HepG2 (cell line): ENCODE measurements around the gene EEF1AKMT4. TPM values are rescaled to one million over a fixed set of nuclear protein-coding genes. Genes with fewer than 3 reads are reported as not detected.

Experiments
- CREM ChIP-seq, 2 experiments: sonication (generic) in 1 of 2; formaldehyde crosslinking in 1 of 2; IDR thresholded peaks; 2 replicates each; pipeline versions ENCODE4 v1.4.0 to v1.6.1; 2016 to 2020; ENCODE audit warnings: antibody characterized with exemption in 1 of 2, mild to moderate bottlenecking in 1 of 2, missing genetic modification reagents in 1 of 2
- HES4 ChIP-seq: sonication (generic); formaldehyde crosslinking; IDR thresholded peaks from 2 replicates; pipeline ENCODE4 v1.9.0; 2021; ENCODE audit warnings: mild to moderate bottlenecking, missing genetic modification reagents, borderline replicate concordance
- KAT8 ChIP-seq: IDR thresholded peaks from 2 replicates; pipeline ENCODE4 v1.6.1; 2016; ENCODE audit warnings: missing genetic modification reagents, missing compliant biosample characterization
- MED1 ChIP-seq: sonication (generic); formaldehyde crosslinking; IDR thresholded peaks from 2 replicates; pipeline ENCODE4 v1.4.0; 2020; ENCODE audit warnings: missing genetic modification reagents
- NKX3-1 ChIP-seq: sonication (generic); formaldehyde crosslinking; IDR thresholded peaks from 2 replicates; pipeline ENCODE4 v1.5.0; 2020; ENCODE audit warnings: missing genetic modification reagents
- NRL ChIP-seq: sonication (generic); formaldehyde crosslinking; IDR thresholded peaks from 2 replicates; pipeline ENCODE4 v1.5.0; 2020; ENCODE audit warnings: missing genetic modification reagents, mild to moderate bottlenecking, moderate library complexity, borderline replicate concordance
- REPIN1 ChIP-seq: sonication (generic); formaldehyde crosslinking; IDR thresholded peaks from 2 replicates; pipeline ENCODE4 v1.8.0; 2022; ENCODE audit warnings: missing genetic modification reagents, low read depth, mild to moderate bottlenecking, borderline replicate concordance
- SP2 ChIP-seq: sonication (generic); formaldehyde crosslinking; IDR thresholded peaks from 2 replicates; pipeline ENCODE4 v1.5.1; 2020; ENCODE audit warnings: mild to moderate bottlenecking, missing genetic modification reagents
- ZFP62 ChIP-seq: sonication (generic); formaldehyde crosslinking; IDR thresholded peaks from 2 replicates; pipeline ENCODE4 v1.4.0; 2020; ENCODE audit warnings: missing genetic modification reagents
- ZFY ChIP-seq: sonication (generic); formaldehyde crosslinking; IDR thresholded peaks from 2 replicates; pipeline ENCODE4 v1.4.0; 2020; ENCODE audit warnings: missing genetic modification reagents
- ZMAT3 ChIP-seq: sonication (generic); formaldehyde crosslinking; conservative IDR thresholded peaks from 2 replicates; pipeline ENCODE4 v1.7.0; 2021; ENCODE audit warnings: missing genetic modification reagents
- ZNF225 ChIP-seq: sonication (generic); formaldehyde crosslinking; IDR thresholded peaks from 2 replicates; pipeline ENCODE4 v1.4.0; 2020; ENCODE audit warnings: mild to moderate bottlenecking, missing genetic modification reagents
- ZNF33A ChIP-seq: sonication (generic); formaldehyde crosslinking; IDR thresholded peaks from 2 replicates; pipeline ENCODE4 v1.5.1; 2020; ENCODE audit warnings: missing genetic modification reagents, mild to moderate bottlenecking, moderate library complexity, borderline replicate concordance
- ZNF460 ChIP-seq: sonication (generic); formaldehyde crosslinking; IDR thresholded peaks from 2 replicates; pipeline ENCODE4 v1.5.1; 2020; ENCODE audit warnings: missing genetic modification reagents, mild to moderate bottlenecking, borderline replicate concordance
- ZNF501 ChIP-seq: sonication (generic); formaldehyde crosslinking; IDR thresholded peaks from 2 replicates; pipeline ENCODE4 v1.5.1; 2020; ENCODE audit warnings: mild to moderate bottlenecking, moderate library complexity, missing genetic modification reagents
- ZNF549 ChIP-seq: sonication (generic); formaldehyde crosslinking; IDR thresholded peaks from 2 replicates; pipeline ENCODE4 v1.5.0; 2020; ENCODE audit warnings: missing genetic modification reagents
- ZNF616 ChIP-seq: sonication (generic); formaldehyde crosslinking; IDR thresholded peaks from 2 replicates; pipeline ENCODE4 v1.5.0; 2020; ENCODE audit warnings: low read depth, mild to moderate bottlenecking, missing genetic modification reagents
- ZNF773 ChIP-seq: sonication (generic); formaldehyde crosslinking; IDR thresholded peaks from 2 replicates; pipeline ENCODE4 v1.4.0; 2020; ENCODE audit warnings: missing genetic modification reagents, borderline replicate concordance
- ZSCAN20 ChIP-seq: sonication (generic); formaldehyde crosslinking; IDR thresholded peaks from 2 replicates; pipeline ENCODE4 v1.4.0; 2020; ENCODE audit warnings: missing genetic modification reagents, mild to moderate bottlenecking, borderline replicate concordance
- ZSCAN22 ChIP-seq: sonication (generic); formaldehyde crosslinking; IDR thresholded peaks from 2 replicates; pipeline ENCODE4 v1.4.0; 2020; ENCODE audit warnings: mild to moderate bottlenecking, missing genetic modification reagents
- polyA plus RNA-seq, 8 experiments: library from polyadenylated mRNA; depleted of rRNA in 3 of 8; stranded (reverse) in 7 of 8; unstranded in 1 of 8; fragments of >200 nt; fragmentation: Illumina TruSeq in 4 of 8; extraction: Trizol in 4 of 8; gene quantifications; 2 replicates each; pipeline versions ENCODE4 v1.2.1 to v1.2.3, GENCODE V29; 2011 to 2016; ENCODE audit warnings: low read depth in 4 of 8, missing spikeins in 1 of 8, mixed read lengths in 1 of 8; ENCODE audit not compliant: insufficient read depth in 1 of 8
- total RNA-seq, 5 experiments: library from RNA; depleted of rRNA; stranded (reverse); fragments of >200 nt; fragmentation: Illumina TruSeq; extraction: Trizol; gene quantifications; 2 replicates each; pipeline ENCODE4 v1.2.3, GENCODE V29; 2016; ENCODE audit warnings: low read depth in 1 of 5
- TF ChIP-seq, protein P1 (sequence below): sonication (generic); IDR thresholded peaks from 2 replicates; pipeline ENCODE4 v1.6.1; 2016; ENCODE audit warnings: low read depth, borderline replicate concordance
- TF ChIP-seq, protein P2 (sequence below): IDR thresholded peaks from 2 replicates; pipeline ENCODE4 v1.6.1; 2016; ENCODE audit warnings: mild to moderate bottlenecking
- TF ChIP-seq, protein P3 (sequence below), 2 experiments: sonication (generic) in 1 of 2; formaldehyde crosslinking in 1 of 2; IDR thresholded peaks; 2 replicates each; pipeline versions ENCODE4 v1.4.0 to v1.6.1; 2018 to 2020; ENCODE audit warnings: missing genetic modification reagents in 2 of 2, borderline replicate concordance in 1 of 2, low read depth in 1 of 2, mild to moderate bottlenecking in 1 of 2, missing biosample characterization in 1 of 2
- TF ChIP-seq, protein P4 (sequence below): IDR thresholded peaks from 2 replicates; pipeline ENCODE4 v1.6.1; 2018; ENCODE audit warnings: missing genetic modification reagents

The EEF1AKMT4 gene
- total and polyA plus RNA-seq, 2 of the 13 experiments (the other 11 are each of a cell fraction or from before 2014, with no cell fraction given): 13.1 to 15.8 TPM

DNA sequence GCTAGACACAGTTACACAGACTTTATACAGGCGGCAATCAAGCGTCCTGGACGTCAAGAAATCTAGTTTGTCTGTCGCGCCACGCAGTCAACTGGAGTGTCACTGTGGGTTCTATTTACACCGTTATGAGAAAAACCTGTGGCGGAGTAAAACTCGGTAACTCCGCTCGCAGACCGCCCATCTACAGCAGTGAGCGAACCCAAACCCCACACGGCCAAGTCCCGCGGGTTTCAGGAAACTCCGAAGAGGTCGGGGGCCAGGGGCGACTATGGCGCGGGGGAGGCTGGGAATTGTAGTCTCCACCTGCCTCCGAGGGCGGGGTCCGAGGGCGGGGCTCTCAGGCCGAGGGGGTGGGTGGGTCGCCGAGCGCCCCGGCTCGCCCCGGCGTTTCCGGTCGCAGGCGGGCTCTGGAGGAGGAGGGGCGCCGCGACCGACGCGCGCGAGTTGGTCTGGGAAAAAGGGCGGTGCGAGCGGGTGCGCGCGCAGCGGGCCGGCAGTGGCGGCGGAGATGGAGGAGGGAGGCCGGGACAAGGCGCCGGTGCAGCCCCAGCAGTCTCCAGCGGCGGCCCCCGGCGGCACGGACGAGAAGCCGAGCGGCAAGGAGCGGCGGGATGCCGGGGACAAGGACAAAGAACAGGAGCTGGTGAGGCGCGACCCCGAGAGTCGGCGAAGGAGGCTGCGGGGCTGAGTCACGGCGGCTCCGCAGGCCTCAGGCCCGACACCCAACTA lies 49.5 kb downstream of the EEF1AKMT4 start, which contains the start of gene PSMD2 (continued):
- TF ChIP-seq, protein P1, sequence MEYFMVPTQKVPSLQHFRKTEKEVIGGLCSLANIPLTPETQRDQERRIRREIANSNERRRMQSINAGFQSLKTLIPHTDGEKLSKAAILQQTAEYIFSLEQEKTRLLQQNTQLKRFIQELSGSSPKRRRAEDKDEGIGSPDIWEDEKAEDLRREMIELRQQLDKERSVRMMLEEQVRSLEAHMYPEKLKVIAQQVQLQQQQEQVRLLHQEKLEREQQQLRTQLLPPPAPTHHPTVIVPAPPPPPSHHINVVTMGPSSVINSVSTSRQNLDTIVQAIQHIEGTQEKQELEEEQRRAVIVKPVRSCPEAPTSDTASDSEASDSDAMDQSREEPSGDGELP: no peak
- TF ChIP-seq, protein P2, sequence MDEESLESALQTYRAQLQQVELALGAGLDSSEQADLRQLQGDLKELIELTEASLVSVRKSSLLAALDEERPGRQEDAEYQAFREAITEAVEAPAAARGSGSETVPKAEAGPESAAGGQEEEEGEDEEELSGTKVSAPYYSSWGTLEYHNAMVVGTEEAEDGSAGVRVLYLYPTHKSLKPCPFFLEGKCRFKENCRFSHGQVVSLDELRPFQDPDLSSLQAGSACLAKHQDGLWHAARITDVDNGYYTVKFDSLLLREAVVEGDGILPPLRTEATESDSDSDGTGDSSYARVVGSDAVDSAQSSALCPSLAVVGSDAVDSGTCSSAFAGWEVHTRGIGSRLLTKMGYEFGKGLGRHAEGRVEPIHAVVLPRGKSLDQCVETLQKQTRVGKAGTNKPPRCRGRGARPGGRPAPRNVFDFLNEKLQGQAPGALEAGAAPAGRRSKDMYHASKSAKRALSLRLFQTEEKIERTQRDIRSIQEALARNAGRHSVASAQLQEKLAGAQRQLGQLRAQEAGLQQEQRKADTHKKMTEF (CRISPR knock-in tag): peak; percentile 48; the same call in 1 of the 2 replicates
- no peak for TF ChIP-seq ZFP62 (CRISPR knock-in tag)
- TF ChIP-seq ZSCAN22: no peak
- 0 out of 2 replicates have a peak, but pooled peaks have one; percentile 20 for TF ChIP-seq REPIN1
- peak; percentile 36; the same call in 1 of the 2 replicates for TF ChIP-seq ZNF460
- TF ChIP-seq, protein P3, sequence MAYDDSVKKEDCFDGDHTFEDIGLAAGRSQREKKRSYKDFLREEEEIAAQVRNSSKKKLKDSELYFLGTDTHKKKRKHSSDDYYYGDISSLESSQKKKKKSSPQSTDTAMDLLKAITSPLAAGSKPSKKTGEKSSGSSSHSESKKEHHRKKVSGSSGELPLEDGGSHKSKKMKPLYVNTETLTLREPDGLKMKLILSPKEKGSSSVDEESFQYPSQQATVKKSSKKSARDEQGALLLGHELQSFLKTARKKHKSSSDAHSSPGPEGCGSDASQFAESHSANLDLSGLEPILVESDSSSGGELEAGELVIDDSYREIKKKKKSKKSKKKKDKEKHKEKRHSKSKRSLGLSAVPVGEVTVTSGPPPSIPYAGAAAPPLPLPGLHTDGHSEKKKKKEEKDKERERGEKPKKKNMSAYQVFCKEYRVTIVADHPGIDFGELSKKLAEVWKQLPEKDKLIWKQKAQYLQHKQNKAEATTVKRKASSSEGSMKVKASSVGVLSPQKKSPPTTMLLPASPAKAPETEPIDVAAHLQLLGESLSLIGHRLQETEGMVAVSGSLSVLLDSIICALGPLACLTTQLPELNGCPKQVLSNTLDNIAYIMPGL (CRISPR knock-in tag; IDR thresholded peaks at IDR 0.05; ENCODE audit: borderline replicate concordance in 1 of 2, low read depth in 1 of 2): peak; percentile 57 to 58; a peak in 2 of 4 replicates
- TF ChIP-seq ZNF616 (CRISPR knock-in tag): peak; percentile 21; the same call in 1 of the 2 replicates
- 0 out of 2 replicates have a peak, but pooled peaks have one; percentile 60 for TF ChIP-seq ZMAT3 (CRISPR knock-in tag)
- TF ChIP-seq SP2 (CRISPR knock-in tag): peak; percentile 61
- no peak for TF ChIP-seq ZNF549 (CRISPR knock-in tag)
- TF ChIP-seq ZNF773: 0 out of 2 replicates have a peak, but pooled peaks have one; percentile 48
- peak; percentile 83; the same call in 1 of the 2 replicates for TF ChIP-seq ZNF501 (CRISPR knock-in tag)
- TF ChIP-seq MED1 (CRISPR knock-in tag): 0 out of 2 replicates have a peak, but pooled peaks have one; percentile 20
- TF ChIP-seq, protein P4, sequence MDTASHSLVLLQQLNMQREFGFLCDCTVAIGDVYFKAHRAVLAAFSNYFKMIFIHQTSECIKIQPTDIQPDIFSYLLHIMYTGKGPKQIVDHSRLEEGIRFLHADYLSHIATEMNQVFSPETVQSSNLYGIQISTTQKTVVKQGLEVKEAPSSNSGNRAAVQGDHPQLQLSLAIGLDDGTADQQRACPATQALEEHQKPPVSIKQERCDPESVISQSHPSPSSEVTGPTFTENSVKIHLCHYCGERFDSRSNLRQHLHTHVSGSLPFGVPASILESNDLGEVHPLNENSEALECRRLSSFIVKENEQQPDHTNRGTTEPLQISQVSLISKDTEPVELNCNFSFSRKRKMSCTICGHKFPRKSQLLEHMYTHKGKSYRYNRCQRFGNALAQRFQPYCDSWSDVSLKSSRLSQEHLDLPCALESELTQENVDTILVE (CRISPR knock-in tag): peak; percentile 72
- peak; percentile 76 for TF ChIP-seq NRL
- TF ChIP-seq ZSCAN20: no peak
- peak; percentile 77 for TF ChIP-seq CREM (IDR thresholded peaks at IDR 0.05)
- no peak for TF ChIP-seq CREM (CRISPR knock-in tag; IDR thresholded peaks at IDR 0.05)
- peak; percentile 29; the same call in 1 of the 2 replicates for TF ChIP-seq ZNF225 (CRISPR knock-in tag)
- TF ChIP-seq HES4 (CRISPR knock-in tag): 0 out of 2 replicates have a peak, but pooled peaks have one; percentile 32
- peak; percentile 79 for TF ChIP-seq KAT8 (CRISPR knock-in tag)
- TF ChIP-seq ZNF33A: 0 out of 2 replicates have a peak, but pooled peaks have one; percentile 58
- TF ChIP-seq ZFY: peak; percentile 98
- peak; percentile 65; the same call in 1 of the 2 replicates for TF ChIP-seq NKX3-1 (CRISPR knock-in tag)
